H1 (cell line): Measurements from ENCODE around the gene NUP58. TPM values are rescaled to one million over a fixed set of nuclear protein-coding genes. Genes with fewer than 3 reads are reported as not detected.

Experiments
- ATF3 ChIP-seq: IDR thresholded peaks from 2 replicates; pipeline ENCODE4 v1.6.1; 2011; ENCODE audit warnings: low read depth, mild to moderate bottlenecking, low read length; ENCODE audit not compliant: insufficient read depth
- BACH1 ChIP-seq: IDR thresholded peaks from 2 replicates; pipeline ENCODE4 v1.6.1; 2012; ENCODE audit warnings: low read length, improper control_type of control experiment
- CBX8 ChIP-seq: fragments of 300-800, 300-1000 bp; sonication (generic); IDR thresholded peaks from 2 replicates; pipeline ENCODE4 v1.7.1; 2016; ENCODE audit warnings: low read depth, low read length, borderline replicate concordance
- CHD1 ChIP-seq: IDR thresholded peaks from 2 replicates; pipeline ENCODE4 v1.6.1; 2012; ENCODE audit warnings: low read depth, low read length, improper control_type of control experiment
- CREB1 ChIP-seq: IDR thresholded peaks from 2 replicates; pipeline ENCODE4 v1.6.1; 2012; ENCODE audit warnings: inconsistent platforms
- CTBP2 ChIP-seq: IDR thresholded peaks from 2 replicates; pipeline ENCODE4 v1.7.0; 2011; ENCODE audit warnings: borderline replicate concordance, mild to moderate bottlenecking, moderate library complexity, mixed read lengths, low read length; ENCODE audit not compliant: insufficient read depth, insufficient read length
- E2F6 ChIP-seq: IDR thresholded peaks from 2 replicates; pipeline ENCODE4 v1.6.1; 2012; ENCODE audit warnings: inconsistent platforms
- EGR1 ChIP-seq: IDR thresholded peaks from 2 replicates; pipeline ENCODE4 v1.6.1; 2011; ENCODE audit warnings: low read depth, low read length, borderline replicate concordance
- EZH2 ChIP-seq: fragments of 200-600 bp; sonication (generic); IDR thresholded peaks from 2 replicates; pipeline ENCODE4 v1.7.1; 2012; ENCODE audit warnings: low read depth, mild to moderate bottlenecking, moderate library complexity, low read length, inconsistent platforms; ENCODE audit not compliant: severe bottlenecking
- GABPA ChIP-seq: IDR thresholded peaks from 2 replicates; pipeline ENCODE4 v1.6.1; 2011; ENCODE audit warnings: mild to moderate bottlenecking, low read length, moderate library complexity, borderline replicate concordance; ENCODE audit not compliant: insufficient read depth
- JUN ChIP-seq: IDR thresholded peaks from 2 replicates; pipeline ENCODE4 v1.6.1; 2011; ENCODE audit warnings: low read depth, mild to moderate bottlenecking, improper control_type of control experiment, low read length
- JUND ChIP-seq: IDR thresholded peaks from 2 replicates; pipeline ENCODE4 v1.6.1; 2011; ENCODE audit warnings: mild to moderate bottlenecking, improper control_type of control experiment, low read length
- KDM1A ChIP-seq: fragments of 200-600, 300-600 bp; sonication (generic); IDR thresholded peaks from 2 replicates; pipeline ENCODE4 v1.7.1; 2016; ENCODE audit warnings: mild to moderate bottlenecking, low read length, borderline replicate concordance
- MAFK ChIP-seq: IDR thresholded peaks from 2 replicates; pipeline ENCODE4 v1.6.1; 2012; ENCODE audit warnings: low read depth, mild to moderate bottlenecking, improper control_type of control experiment, low read length
- RBBP5 ChIP-seq: IDR thresholded peaks from 2 replicates; pipeline ENCODE4 v1.7.1; 2012; ENCODE audit warnings: low read depth, mild to moderate bottlenecking, inconsistent platforms, low read length, moderate library complexity, borderline replicate concordance
- RFX5 ChIP-seq: IDR thresholded peaks from 2 replicates; pipeline ENCODE4 v1.6.1; 2011; ENCODE audit warnings: low read depth, low read length, improper control_type of control experiment, borderline replicate concordance
- RXRA ChIP-seq: IDR thresholded peaks from 2 replicates; pipeline ENCODE4 v1.6.1; 2011; ENCODE audit warnings: low read depth, mild to moderate bottlenecking, low read length, moderate library complexity; ENCODE audit not compliant: insufficient read depth
- SIN3A ChIP-seq, 2 experiments: IDR thresholded peaks in 1 of 2; conservative IDR thresholded peaks in 1 of 2; 2 replicates each; pipeline ENCODE4 v1.6.1; 2011 to 2012; ENCODE audit warnings: low read length in 2 of 2, improper control_type of control experiment in 1 of 2, low read depth in 1 of 2, mild to moderate bottlenecking in 1 of 2
- SUZ12 ChIP-seq: fragments of 200-600 bp; sonication (generic); IDR thresholded peaks from 2 replicates; pipeline ENCODE4 v1.6.1; 2012; ENCODE audit warnings: mild to moderate bottlenecking, inconsistent platforms, low read length, moderate library complexity, mixed read lengths
- TAF7 ChIP-seq: optimal IDR thresholded peaks from 2 replicates; pipeline ENCODE3; 2011; ENCODE audit warnings: low read depth, mild to moderate bottlenecking, inconsistent platforms, low read length, moderate library complexity, borderline replicate concordance
- TBP ChIP-seq: IDR thresholded peaks from 2 replicates; pipeline ENCODE4 v1.6.1; 2011; ENCODE audit warnings: low read depth, low read length, improper control_type of control experiment
- ZNF274 ChIP-seq: IDR thresholded peaks from 2 replicates; pipeline ENCODE4 v1.7.0; 2012; ENCODE audit warnings: low read length, borderline replicate concordance; ENCODE audit errors: extremely low read depth
- polyA plus RNA-seq, 7 experiments: library from polyadenylated mRNA; depleted of rRNA in 3 of 7; stranded (reverse) in 5 of 7; unstranded in 2 of 7; fragments of >200 nt in 5 of 7; fragments of 200-250 nt in 2 of 7; gene quantifications; 1 replicate in 5 of 7; 2 replicates in 1 of 7; 4 replicates in 1 of 7; pipeline versions ENCODE4 v1.2.1 to v1.2.3, GENCODE V29; 2011 to 2013; ENCODE audit warnings: missing spikeins in 2 of 7, mixed read lengths in 2 of 7
- total RNA-seq: library from RNA; stranded (reverse); fragmentation: NEBNext Ultra II Directional; extraction: Animal tissue kit (Norgen Biotek cat#: 25700); gene quantifications from 2 replicates; pipeline ENCODE4 v1.2.1, GENCODE V29; 2021

Gene NUP58
- total and polyA plus RNA-seq, 2 of the 8 experiments (the other 6 are each of a cell fraction or from before 2014, with no cell fraction given), result 35.0 to 53.8 TPM

DNA sequence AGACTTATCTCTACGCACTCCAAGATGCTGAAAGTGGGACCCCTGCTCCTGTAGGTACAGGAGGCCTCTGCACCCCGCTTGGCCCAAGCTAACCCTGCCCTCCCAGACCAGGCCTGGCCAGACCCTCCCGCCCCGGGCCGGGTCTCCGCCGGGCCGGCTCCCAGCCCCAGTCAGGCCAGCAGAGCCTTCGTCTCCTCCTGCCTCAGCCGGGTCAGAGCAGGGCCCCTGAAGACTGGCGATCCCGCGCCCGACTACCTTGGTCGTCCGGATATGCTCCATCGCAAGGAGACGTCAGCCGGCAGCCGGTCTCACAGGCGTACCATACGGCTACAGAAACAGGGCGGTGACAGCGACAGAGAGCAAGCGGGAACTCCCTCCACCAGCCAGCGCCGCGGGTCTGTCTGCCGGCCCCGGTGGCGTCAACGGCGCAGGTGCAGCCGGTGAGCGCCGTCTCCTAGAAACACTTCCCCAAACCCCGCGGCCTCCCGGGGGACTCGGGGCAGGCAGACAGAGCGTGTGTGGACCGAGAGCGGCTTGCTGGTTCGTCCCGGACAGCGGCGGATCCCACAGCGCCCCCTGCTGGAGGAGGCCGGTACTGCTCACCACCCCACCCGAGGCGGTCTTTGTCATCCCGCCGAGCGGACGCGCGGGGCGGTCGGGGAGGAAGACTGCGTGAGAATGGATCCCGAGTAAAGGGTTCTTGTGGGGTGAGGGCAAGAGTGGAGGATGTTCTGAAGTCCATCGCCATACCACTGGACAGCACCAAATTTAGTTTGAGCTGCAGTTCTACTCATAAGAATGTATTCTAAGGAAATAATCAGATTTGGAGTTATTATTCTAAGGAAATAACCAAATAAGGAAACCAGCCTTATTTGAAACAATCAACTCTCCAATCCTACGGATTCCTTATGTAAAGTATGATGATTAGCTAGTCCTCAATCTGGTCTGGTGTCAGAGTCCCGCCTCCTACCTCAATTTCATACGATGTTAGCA, 14.2 kb upstream of the NUP58 start, which contains the start of gene MTMR6 (continued):
- TF ChIP-seq JUND (no peak), EZH2 (no peak), MAFK (no peak), GABPA (no peak), ATF3 (no peak), RXRA (no peak), TAF7 (no peak), ZNF274 (no peak), E2F6 (peak; percentile 41; the same call in 1 of the 2 replicates), SUZ12 (no peak), CHD1 (no peak), KDM1A (no peak), SIN3A (conservative IDR thresholded peaks at IDR 0.05 in 1 of 2, IDR thresholded peaks at IDR 0.05 in 1 of 2; ENCODE audit: low read depth in 1 of 2, low read length in 2 of 2) (peak in 1 of 2 experiments; percentile 90; a peak in 2 of 4 replicates), CTBP2 (no peak), TBP (peak; percentile 76; the same call in 1 of the 2 replicates), JUN (no peak), EGR1 (no peak), CREB1 (no peak; the same call in 1 of the 2 replicates), CBX8 (no peak), RBBP5 (peak; percentile 43; the same call in 1 of the 2 replicates), RFX5 (no peak), BACH1 (peak; percentile 70)
